Lung (tissue), 12 donors: ENCODE data around the gene AP3M1. TPM values are rescaled to one million over a fixed set of nuclear protein-coding genes. Genes with fewer than 3 reads are reported as not detected.
A peak's percentile ranks its signal among the peaks of the same experiment; 100 is the strongest.

Experiments used
- ATAC-seq: fragments of 200-7000 bp; cut with Tn5 transposase; one replicate; pipeline ENCODE4 v1.9.1; 2020; ENCODE audit warnings: moderate number of reproducible peaks; ENCODE audit not compliant: insufficient read depth, low FRiP score
- DNase-seq, 3 donors: peaks; one replicate each; pipeline ENCODE4 v3.0.0-alpha.2; 2013 to 2017
- H3K27ac ChIP-seq, 2 donors: one replicate each; pipeline ENCODE4 v1.5.1; 2013; ENCODE audit warnings: mild to moderate bottlenecking in 2 of 2, moderate library complexity in 2 of 2, control low read depth in 1 of 2, inconsistent platforms in 1 of 2, low read depth in 1 of 2, low read length in 1 of 2
- H3K27me3 ChIP-seq, 3 donors: one replicate each; pipeline ENCODE4 v1.5.1; 2013; ENCODE audit warnings: low read length in 2 of 3; ENCODE audit not compliant: control insufficient read depth in 3 of 3, insufficient read depth in 3 of 3
- H3K36me3 ChIP-seq, 4 donors: one replicate each; pipeline ENCODE4 v1.5.1; 2013; ENCODE audit warnings: low read length in 4 of 4, mild to moderate bottlenecking in 1 of 4, moderate library complexity in 1 of 4; ENCODE audit not compliant: control insufficient read depth in 4 of 4, insufficient read depth in 4 of 4
- H3K4me1 ChIP-seq, 5 donors: one replicate each; pipeline ENCODE4 v1.5.1; 2013; ENCODE audit warnings: low read length in 5 of 5, mild to moderate bottlenecking in 2 of 5, moderate library complexity in 1 of 5; ENCODE audit not compliant: control insufficient read depth in 5 of 5, insufficient read depth in 5 of 5
- H3K4me3 ChIP-seq: one replicate; pipeline ENCODE4 v1.5.1; 2013; ENCODE audit warnings: mild to moderate bottlenecking, control low read depth, moderate library complexity
- H3K9ac ChIP-seq, 2 donors: one replicate each; pipeline ENCODE4 v1.5.1; 2013; ENCODE audit warnings: low read length in 2 of 2, control low read depth in 1 of 2; ENCODE audit not compliant: insufficient read depth in 1 of 2
- H3K9me3 ChIP-seq, 4 donors: one replicate each; pipeline ENCODE4 v1.5.1; 2013; ENCODE audit warnings: low read length in 3 of 4, mild to moderate bottlenecking in 1 of 4, moderate library complexity in 1 of 4; ENCODE audit not compliant: control insufficient read depth in 4 of 4, insufficient read depth in 3 of 4
- WGBS, 2 donors: extraction: QIAGEN DNeasy Blood & Tissue Kit; methylation state at CpG; one replicate each; pipeline ENCODE4 v1.1.7; 2013; 5-methylcytosine and 5-hydroxymethylcytosine counted together
- polyA plus RNA-seq, 2 donors: library from polyadenylated mRNA; stranded (reverse); fragments of 200-250 nt; gene quantifications; one replicate each; pipeline ENCODE4 v1.2.1, GENCODE V29; 2013
- total RNA-seq, 2 donors: library from RNA; depleted of rRNA in 1 of 2; stranded (reverse); fragments of >200 nt in 1 of 2; gene quantifications; one replicate each; pipeline ENCODE4 v1.2.1, GENCODE V29; 2014 to 2021
- TF ChIP-seq, protein P1 (sequence below): IDR thresholded peaks from 2 replicates; pipeline ENCODE4 v1.5.1; 2012; ENCODE audit warnings: mild to moderate bottlenecking; ENCODE audit errors: control extremely low read depth, extremely low read depth
- donor health status: control.
- donor health status: control.
- donor health status: Bipolar disorder and iron deficiency.
- donor health status: healthy.
- donor health status: DM: yes; HTN: yes; CAD: no.

Gene AP3M1
- total and polyA plus RNA-seq, 4 donors, result 9.0 to 51.9 (median 25.0) TPM

GRCh38 chr10:74076961-74077360, 73.7 kb downstream of the AP3M1 start:
- Histone ChIP-seq H3K27me3 (no peaks in the 10 kb centered on the region), H3K9ac (no peak overlapping the region), H3K9me3 (no peaks in the 10 kb centered on the region), H3K27ac (no peak overlapping the region), H3K36me3 (peaks cover 3 to 36% (median 16%) of the 10 kb centered on the region in 4 donors), H3K4me1 (peaks cover 0 to 30% (median 4%) of the 10 kb centered on the region in 5 donors), H3K4me3 (no peak overlapping the region)
- DNase-seq (no peak), ATAC-seq (no peak)
- TF ChIP-seq, protein P1, sequence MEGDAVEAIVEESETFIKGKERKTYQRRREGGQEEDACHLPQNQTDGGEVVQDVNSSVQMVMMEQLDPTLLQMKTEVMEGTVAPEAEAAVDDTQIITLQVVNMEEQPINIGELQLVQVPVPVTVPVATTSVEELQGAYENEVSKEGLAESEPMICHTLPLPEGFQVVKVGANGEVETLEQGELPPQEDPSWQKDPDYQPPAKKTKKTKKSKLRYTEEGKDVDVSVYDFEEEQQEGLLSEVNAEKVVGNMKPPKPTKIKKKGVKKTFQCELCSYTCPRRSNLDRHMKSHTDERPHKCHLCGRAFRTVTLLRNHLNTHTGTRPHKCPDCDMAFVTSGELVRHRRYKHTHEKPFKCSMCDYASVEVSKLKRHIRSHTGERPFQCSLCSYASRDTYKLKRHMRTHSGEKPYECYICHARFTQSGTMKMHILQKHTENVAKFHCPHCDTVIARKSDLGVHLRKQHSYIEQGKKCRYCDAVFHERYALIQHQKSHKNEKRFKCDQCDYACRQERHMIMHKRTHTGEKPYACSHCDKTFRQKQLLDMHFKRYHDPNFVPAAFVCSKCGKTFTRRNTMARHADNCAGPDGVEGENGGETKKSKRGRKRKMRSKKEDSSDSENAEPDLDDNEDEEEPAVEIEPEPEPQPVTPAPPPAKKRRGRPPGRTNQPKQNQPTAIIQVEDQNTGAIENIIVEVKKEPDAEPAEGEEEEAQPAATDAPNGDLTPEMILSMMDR, result no peak
- 89 to 91% methylated on average over 2 of the region's 2 CpGs for WGBS, 2 donors

GRCh38 chr10:74075906-74076305, 74.7 kb downstream of the AP3M1 start:
- WGBS, 2 donors, result 92 to 94% methylated on average over 5 of the region's 5 CpGs
- Histone ChIP-seq H3K27ac (peak overlapping the region in 1 of 2 donors; percentile 40), H3K4me3 (no peak overlapping the region), H3K9ac (no peak overlapping the region), H3K27me3 (no peaks in the 10 kb centered on the region), H3K4me1 (peaks cover 2 to 33% (median 8%) of the 10 kb centered on the region in 5 donors), H3K9me3 (no peaks in the 10 kb centered on the region), H3K36me3 (peaks cover 3 to 39% (median 16%) of the 10 kb centered on the region in 4 donors)
- TF ChIP-seq, protein P1, result no peak
- ATAC-seq (no peak), DNase-seq (no peak)

- 86 to 90% methylated on average over 6 of the region's 6 CpGs for WGBS, 2 donors
- Histone ChIP-seq H3K9me3 (no peaks in the 10 kb centered on the region), H3K4me1 (peaks cover 3 to 32% (median 5%) of the 10 kb centered on the region in 5 donors), H3K4me3 (no peak overlapping the region), H3K27me3 (no peaks in the 10 kb centered on the region), H3K9ac (no peak overlapping the region), H3K36me3 (peaks cover 3 to 39% (median 16%) of the 10 kb centered on the region in 4 donors), H3K27ac (no peak overlapping the region)
- no peak for ATAC-seq
- TF ChIP-seq, protein P1, result no peak
- no peak for DNase-seq
Observed at GRCh38 chr10:74072503-74072902, 78.1 kb downstream of the AP3M1 start.

GRCh38 chr10:74071157-74071556, 79.5 kb downstream of the AP3M1 start:
- Histone ChIP-seq H3K9me3 (no peaks in the 10 kb centered on the region), H3K4me3 (no peak overlapping the region), H3K4me1 (peaks cover 3 to 28% (median 8%) of the 10 kb centered on the region in 5 donors), H3K9ac (no peak overlapping the region), H3K36me3 (peaks cover 3 to 37% (median 14%) of the 10 kb centered on the region in 4 donors), H3K27me3 (no peaks in the 10 kb centered on the region), H3K27ac (peak overlapping the region in 1 of 2 donors; percentile 21)
- DNase-seq (peak; percentile 51 to 74 (median 66)), ATAC-seq (no peak)
- TF ChIP-seq, protein P1, result no peak
